AG10803 (cell line): ENCODE data around the gene TMEM218.

Experiments
- DNase-seq: peaks from one replicate; pipeline ENCODE4 v3.0.0; 2010; ENCODE audit warnings: low read depth
- H3K4me3 ChIP-seq: 2 replicates; pipeline ENCODE4 v1.5.1; 2011; ENCODE audit warnings: mild to moderate bottlenecking, low read length, control low read depth
- CTCF ChIP-seq: conservative IDR thresholded peaks from 2 replicates; pipeline ENCODE4 v1.5.1; 2011; ENCODE audit warnings: mild to moderate bottlenecking, low read length, control low read depth, inconsistent platforms

TMEM218 gene

GRCh38 chr11:125114518-125114917 lies 3.1 kb upstream of the TMEM218 start:
- DNase-seq: peak; percentile 4
- no peak overlapping the region for H3K4me3 ChIP-seq
- peak; percentile 24; the same call in 1 of the 2 replicates for TF ChIP-seq CTCF

- no peak for TF ChIP-seq CTCF
- peak overlapping the region; percentile 55 for H3K4me3 ChIP-seq
- no peak for DNase-seq
Observed at GRCh38 chr11:125112208-125112604, 780 bp upstream of the TMEM218 start.

- peak overlapping the region; percentile 84 for H3K4me3 ChIP-seq
- DNase-seq: peak; percentile 3
- no peak for TF ChIP-seq CTCF
Observed at GRCh38 chr11:125111001-125111342, 454 bp downstream of the TMEM218 start.

DNA sequence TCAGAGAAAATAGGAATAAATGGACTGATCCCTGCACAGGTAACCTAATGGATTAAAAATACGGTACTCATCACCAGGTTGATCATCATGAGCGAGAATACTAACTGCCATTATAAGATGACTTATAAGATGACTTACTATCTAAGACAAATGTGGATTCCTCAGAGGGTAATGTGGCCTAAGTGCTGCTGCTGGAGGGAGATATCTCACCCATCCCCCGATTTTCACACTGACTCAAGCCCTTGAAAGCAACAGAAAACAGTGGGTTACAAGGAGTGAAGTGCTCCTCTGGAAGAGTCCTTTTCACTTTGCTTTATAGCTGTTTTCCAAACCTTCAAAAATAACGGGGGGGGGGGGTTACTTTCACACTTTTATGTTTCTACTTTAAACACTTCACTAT lies 920 bp downstream of the TMEM218 start:
- H3K4me3 ChIP-seq: peak overlapping the region; percentile 84
- TF ChIP-seq CTCF: no peak
- DNase-seq: no peak

GRCh38 chr11:125108469-125108868 lies 3.0 kb downstream of the TMEM218 start:
- no peak for TF ChIP-seq CTCF
- no peak for DNase-seq
- no peak overlapping the region for H3K4me3 ChIP-seq

DNA sequence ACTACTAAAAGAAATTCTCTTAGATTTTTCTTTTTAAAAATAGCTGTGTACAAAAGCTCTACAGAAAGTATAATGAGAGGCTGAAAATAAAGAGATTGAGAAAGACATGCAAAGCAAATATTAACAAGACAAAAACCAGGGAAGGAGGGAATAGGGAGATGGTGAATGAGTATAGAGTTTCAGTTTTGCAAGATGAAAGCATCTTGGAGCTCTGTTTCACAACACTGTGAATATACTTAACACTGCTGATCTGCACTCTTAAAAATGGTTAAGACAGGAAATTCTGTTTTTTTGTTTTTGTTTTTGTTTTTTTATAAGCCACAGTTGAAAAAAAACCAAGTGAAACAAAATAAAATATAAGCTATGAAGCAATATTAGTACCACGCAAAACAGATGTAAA lies 5.5 kb downstream of the TMEM218 start:
- TF ChIP-seq CTCF: no peak
- DNase-seq: no peak
- H3K4me3 ChIP-seq: no peak overlapping the region

DNA sequence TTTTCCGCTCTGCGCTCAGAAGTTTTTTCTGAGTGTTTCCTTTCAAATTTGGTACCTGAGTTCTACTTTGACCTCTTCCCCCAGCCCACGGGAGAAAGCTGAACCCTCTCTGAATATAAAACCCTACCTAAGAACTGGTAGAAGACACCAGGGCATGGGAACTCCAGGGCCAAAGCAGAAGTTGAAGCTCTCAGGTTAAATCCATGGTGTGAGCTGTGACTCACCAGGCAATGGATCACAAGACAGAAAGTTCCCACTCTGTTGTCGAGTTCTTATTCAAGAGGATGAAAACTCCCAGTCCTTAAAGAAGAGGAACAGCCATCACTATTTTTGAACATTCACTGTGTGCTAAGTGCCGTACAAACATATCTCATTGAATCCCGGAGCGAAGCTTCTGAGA lies 8.9 kb downstream of the TMEM218 start:
- DNase-seq: no peak
- no peak for TF ChIP-seq CTCF
- H3K4me3 ChIP-seq: no peak overlapping the region
